Nephron progenitor cell (in vitro differentiated cells): ENCODE measurements around the gene HS6ST3.

Experiments used
- DNase-seq: peaks from one replicate; pipeline ENCODE4 v3.0.0; 2021
- H3K27ac Mint-ChIP-seq: 2 replicates; pipeline ENCODE4 v1.8.0; 2021; ENCODE audit warnings: mild to moderate bottlenecking, moderate library complexity, mixed read lengths
- H3K27me3 Mint-ChIP-seq: 2 replicates; pipeline ENCODE4 v1.8.0; 2021; ENCODE audit warnings: mild to moderate bottlenecking, low read depth, mixed read lengths; ENCODE audit not compliant: poor library complexity
- H3K36me3 Mint-ChIP-seq: 2 replicates; pipeline ENCODE4 v1.8.0; 2021; ENCODE audit warnings: low read depth, mixed read lengths
- H3K4me1 Mint-ChIP-seq: 2 replicates; pipeline ENCODE4 v1.8.0; 2021; ENCODE audit warnings: mixed read lengths
- H3K4me3 Mint-ChIP-seq: 2 replicates; pipeline ENCODE4 v1.8.0; 2021; ENCODE audit warnings: mild to moderate bottlenecking, moderate library complexity, mixed read lengths
- H3K9me3 Mint-ChIP-seq: 2 replicates; pipeline ENCODE4 v1.8.0; 2021; ENCODE audit warnings: mild to moderate bottlenecking, moderate library complexity, mixed read lengths
- CTCF ChIP-seq: fragments of 200-600 bp; sonication (generic); IDR thresholded peaks from 2 replicates; pipeline ENCODE4 v1.5.0; 2021; ENCODE audit warnings: antibody characterized with exemption

The HS6ST3 gene

GRCh38 chr13:96072392-96072791, 17.5 kb upstream of the HS6ST3 start:
- Mint-ChIP-seq H3K27me3 (peaks cover 18% of the 10 kb centered on the region), H3K27ac (no peak overlapping the region)

GRCh38 chr13:96075953-96076543, 13.9 kb upstream of the HS6ST3 start:
- Mint-ChIP-seq H3K27ac (no peak overlapping the region), H3K4me1 (peaks cover 5% of the 10 kb centered on the region), H3K36me3 (no peaks in the 10 kb centered on the region), H3K4me3 (no peak overlapping the region), H3K9me3 (no peaks in the 10 kb centered on the region), H3K27me3 (peaks cover 20% of the 10 kb centered on the region)
- peak; percentile 54 for TF ChIP-seq CTCF
- DNase-seq: no peak

More at GRCh38 chr13:96072392-96072791, 17.5 kb upstream of the HS6ST3 start:
- no peak for TF ChIP-seq CTCF
- no peak for DNase-seq
- no peaks in the 10 kb centered on the region for H3K4me1 Mint-ChIP-seq
- H3K36me3 Mint-ChIP-seq: no peaks in the 10 kb centered on the region
- H3K4me3 Mint-ChIP-seq: no peak overlapping the region
- no peaks in the 10 kb centered on the region for H3K9me3 Mint-ChIP-seq

GRCh38 chr13:96080676-96081075, 9.2 kb upstream of the HS6ST3 start:
- Mint-ChIP-seq H3K4me3 (no peak overlapping the region), H3K27ac (no peak overlapping the region), H3K9me3 (no peaks in the 10 kb centered on the region), H3K36me3 (no peaks in the 10 kb centered on the region), H3K27me3 (peaks cover 17% of the 10 kb centered on the region), H3K4me1 (peaks cover 7% of the 10 kb centered on the region)
- no peak for TF ChIP-seq CTCF
- no peak for DNase-seq

GRCh38 chr13:96081888-96082287, 8.0 kb upstream of the HS6ST3 start:
- no peak overlapping the region for H3K4me3 Mint-ChIP-seq
- no peak for TF ChIP-seq CTCF
- no peak for DNase-seq
- peaks cover 11% of the 10 kb centered on the region for H3K4me1 Mint-ChIP-seq
- H3K27me3 Mint-ChIP-seq: peaks cover 23% of the 10 kb centered on the region
- H3K36me3 Mint-ChIP-seq: no peaks in the 10 kb centered on the region
- no peaks in the 10 kb centered on the region for H3K9me3 Mint-ChIP-seq
- no peak overlapping the region for H3K27ac Mint-ChIP-seq

- Mint-ChIP-seq H3K4me1 (peaks cover 11% of the 10 kb centered on the region), H3K4me3 (no peak overlapping the region), H3K27ac (no peak overlapping the region), H3K27me3 (peaks cover 29% of the 10 kb centered on the region), H3K36me3 (no peaks in the 10 kb centered on the region), H3K9me3 (no peaks in the 10 kb centered on the region)
- no peak for TF ChIP-seq CTCF
- DNase-seq: no peak
These were observed 7.3 kb upstream of the HS6ST3 start for GRCh38 chr13:96082640-96083039.

GRCh38 chr13:96086736-96087135, 3.2 kb upstream of the HS6ST3 start:
- no peak for DNase-seq
- Mint-ChIP-seq H3K27ac (no peak overlapping the region), H3K27me3 (peaks cover 57% of the 10 kb centered on the region), H3K4me3 (no peak overlapping the region), H3K4me1 (peaks cover 8% of the 10 kb centered on the region), H3K9me3 (no peaks in the 10 kb centered on the region), H3K36me3 (no peaks in the 10 kb centered on the region)
- no peak for TF ChIP-seq CTCF
